Endothelial cell of hepatic sinusoid (primary cell): ENCODE measurements around the gene SIM2.
"Not testable (repeated sequence)": the region's sequence is repeated elsewhere in the genome, so short reads cannot be mapped to it uniquely, and the experiment has no call there.

Experiments
- in situ Hi-C: cut with HindIII; loops from 2 replicates; pipeline ENCODE4 v1.10.0; 2017; ENCODE audit warnings: low sequenced_read_pairs

Gene SIM2

GRCh38 chr21:36698981-36699545 is at the start of gene SIM2:
Gene SIM2 (plus strand): TSS chr21:36699115. CDS start chr21:36699747, 632 bp downstream.
- in situ Hi-C loops = no loop called here

- in situ Hi-C loops = no loop called here
Measured at GRCh38 chr21:36654324-36654723, 44.6 kb upstream of the SIM2 start.

GRCh38 chr21:36654796-36655325 is 44.1 kb upstream of the SIM2 start:
- in situ Hi-C loops = no loop called here

GRCh38 chr21:36656138-36656537 is 42.8 kb upstream of the SIM2 start:
- in situ Hi-C loops = no loop called here

- in situ Hi-C loops = not testable (repeated sequence)
Measured at GRCh38 chr21:36657290-36657689, 41.6 kb upstream of the SIM2 start.

- in situ Hi-C loops = no loop called here
Measured at GRCh38 chr21:36657999-36658398, 40.9 kb upstream of the SIM2 start.

GRCh38 chr21:36658926-36659325 is 40.0 kb upstream of the SIM2 start:
- in situ Hi-C loops = no loop called here

- in situ Hi-C loops = no loop called here
Measured at GRCh38 chr21:36661511-36662309, 37.2 kb upstream of the SIM2 start.

GRCh38 chr21:36663033-36663855 is 35.7 kb upstream of the SIM2 start:
- in situ Hi-C loops = no loop called here

- in situ Hi-C loops = no loop called here
Measured at GRCh38 chr21:36664662-36664990, 34.3 kb upstream of the SIM2 start.

- in situ Hi-C loops = loop anchor here (5.0 kb wide), 3 partner anchors 39 to 79 kb away; no protein-coding TSS in a partner anchor
Measured at GRCh38 chr21:36665806-36666205, 33.1 kb upstream of the SIM2 start.

GRCh38 chr21:36668713-36669112 is 30.2 kb upstream of the SIM2 start:
- in situ Hi-C loops = loop anchor here (5.0 kb wide), 3 partner anchors 41 to 81 kb away; no protein-coding TSS in a partner anchor

GRCh38 chr21:36671836-36672235 is 27.1 kb upstream of the SIM2 start:
- in situ Hi-C loops = no loop called here

GRCh38 chr21:36672296-36672695 is 26.6 kb upstream of the SIM2 start:
- in situ Hi-C loops = not testable (repeated sequence)

GRCh38 chr21:36672737-36673136 is 26.2 kb upstream of the SIM2 start:
- in situ Hi-C loops = no loop called here

- in situ Hi-C loops = no loop called here
Measured at GRCh38 chr21:36676039-36676950, 22.6 kb upstream of the SIM2 start.

- in situ Hi-C loops = no loop called here
Measured at GRCh38 chr21:36677443-36677842, 21.5 kb upstream of the SIM2 start.

- in situ Hi-C loops = no loop called here
Measured at GRCh38 chr21:36678538-36678937, 20.4 kb upstream of the SIM2 start.

- in situ Hi-C loops = no loop called here
Measured at GRCh38 chr21:36681117-36681631, 17.7 kb upstream of the SIM2 start.
